ENCODE results near the gene MCAT. TPM values are rescaled to one million over a fixed set of nuclear protein-coding genes. Genes with fewer than 3 reads are reported as not detected.

MCAT gene
- total RNA-seq, 2 donors from 2014 or later, result 17.1 to 19.9 TPM

GRCh38 chr22:43118953-43119458, 24.2 kb downstream of the MCAT start:
- no peaks in the 10 kb centered on the region for H3K36me3 ChIP-seq (ENCODE audit: control insufficient read depth, insufficient read depth, low read length)
- DNase-seq, result no peak
- H3K36me3 Mint-ChIP-seq (ENCODE audit: low read depth), result peaks cover 7% of the 10 kb centered on the region
- no peaks in the 10 kb centered on the region for H3K27me3 ChIP-seq (ENCODE audit: control insufficient read depth, insufficient read depth, low read length, poor library complexity, severe bottlenecking)
- no peak overlapping the region for H3K4me3 Mint-ChIP-seq
- WGBS, 2 experiments (ENCODE audit: insufficient coverage in 1 of 2, insufficient read length in 1 of 2), result 80 to 92% methylated on average over 5 to 7 of the region's 7 CpGs
- no peaks in the 10 kb centered on the region for H3K27me3 Mint-ChIP-seq (ENCODE audit: insufficient read depth)
- no peak overlapping the region for H3K27ac ChIP-seq (ENCODE audit: low read depth, low read length)
- no peak overlapping the region for H3K9ac ChIP-seq (ENCODE audit: extremely low read depth, low read length, poor library complexity, severe bottlenecking)
- H3K9me3 ChIP-seq (ENCODE audit: control insufficient read depth, low read length), result no peaks in the 10 kb centered on the region
- H3K4me1 Mint-ChIP-seq, result peaks cover 8% of the 10 kb centered on the region
- no peak overlapping the region for H3K27ac Mint-ChIP-seq
- H3K4me1 ChIP-seq (ENCODE audit: control insufficient read depth, insufficient read depth, low read length), result no peaks in the 10 kb centered on the region
- H3K9me3 Mint-ChIP-seq, result no peaks in the 10 kb centered on the region
- H3K4me3 ChIP-seq (ENCODE audit: low read length), result no peak overlapping the region
- TF ChIP-seq CTCF (conservative IDR thresholded peaks at IDR 0.05), result no peak

- Histone ChIP-seq H3K9ac (ENCODE audit: extremely low read depth, low read length, poor library complexity, severe bottlenecking) (no peak overlapping the region), H3K4me1 (ENCODE audit: control insufficient read depth, insufficient read depth, low read length) (no peaks in the 10 kb centered on the region), H3K9me3 (ENCODE audit: control insufficient read depth, low read length) (no peaks in the 10 kb centered on the region), H3K27ac (ENCODE audit: low read depth, low read length) (no peak overlapping the region), H3K36me3 (ENCODE audit: control insufficient read depth, insufficient read depth, low read length) (no peaks in the 10 kb centered on the region), H3K4me3 (ENCODE audit: low read length) (no peak overlapping the region), H3K27me3 (ENCODE audit: control insufficient read depth, insufficient read depth, low read length, poor library complexity, severe bottlenecking) (no peaks in the 10 kb centered on the region)
- no peak for DNase-seq
- Mint-ChIP-seq H3K27me3 (ENCODE audit: insufficient read depth) (peaks cover 2% of the 10 kb centered on the region), H3K36me3 (ENCODE audit: low read depth) (peaks cover 7% of the 10 kb centered on the region), H3K4me3 (no peak overlapping the region), H3K9me3 (no peaks in the 10 kb centered on the region), H3K27ac (no peak overlapping the region), H3K4me1 (peaks cover 14% of the 10 kb centered on the region)
- 72 to 86% methylated on average over 9 to 21 of the region's 21 CpGs for WGBS, 2 experiments (ENCODE audit: insufficient coverage in 1 of 2, insufficient read length in 1 of 2)
- TF ChIP-seq CTCF (conservative IDR thresholded peaks at IDR 0.05), result no peak
Observed at GRCh38 chr22:43118024-43118849, 25.0 kb downstream of the MCAT start.

GRCh38 chr22:43116932-43117331, 26.3 kb downstream of the MCAT start:
- no peak overlapping the region for H3K27ac Mint-ChIP-seq
- H3K4me3 Mint-ChIP-seq, result no peak overlapping the region
- Histone ChIP-seq H3K36me3 (ENCODE audit: control insufficient read depth, insufficient read depth, low read length) (no peaks in the 10 kb centered on the region), H3K4me1 (ENCODE audit: control insufficient read depth, insufficient read depth, low read length) (no peaks in the 10 kb centered on the region), H3K27me3 (ENCODE audit: control insufficient read depth, insufficient read depth, low read length, poor library complexity, severe bottlenecking) (peaks cover 8% of the 10 kb centered on the region), H3K9me3 (ENCODE audit: control insufficient read depth, low read length) (no peaks in the 10 kb centered on the region), H3K4me3 (ENCODE audit: low read length) (no peak overlapping the region), H3K27ac (ENCODE audit: low read depth, low read length) (no peak overlapping the region), H3K9ac (ENCODE audit: extremely low read depth, low read length, poor library complexity, severe bottlenecking) (no peak overlapping the region)
- H3K4me1 Mint-ChIP-seq, result peaks cover 16% of the 10 kb centered on the region
- 89 to 92% methylated on average over 3 to 7 of the region's 7 CpGs for whole genome bisulfite sequencing, 2 experiments (ENCODE audit: insufficient coverage in 1 of 2, insufficient read length in 1 of 2)
- no peak for DNase-seq
- TF ChIP-seq CTCF (conservative IDR thresholded peaks at IDR 0.05), result no peak
- peaks cover 12% of the 10 kb centered on the region for H3K27me3 Mint-ChIP-seq (ENCODE audit: insufficient read depth)
- peaks cover 7% of the 10 kb centered on the region for H3K36me3 Mint-ChIP-seq (ENCODE audit: low read depth)
- no peaks in the 10 kb centered on the region for H3K9me3 Mint-ChIP-seq
